ENCODE data around the gene LRP5.
"Not testable (repeated sequence)": the region's sequence is repeated elsewhere in the genome, so short reads cannot be mapped to it uniquely, and the experiment has no call there.

The LRP5 gene

DNA sequence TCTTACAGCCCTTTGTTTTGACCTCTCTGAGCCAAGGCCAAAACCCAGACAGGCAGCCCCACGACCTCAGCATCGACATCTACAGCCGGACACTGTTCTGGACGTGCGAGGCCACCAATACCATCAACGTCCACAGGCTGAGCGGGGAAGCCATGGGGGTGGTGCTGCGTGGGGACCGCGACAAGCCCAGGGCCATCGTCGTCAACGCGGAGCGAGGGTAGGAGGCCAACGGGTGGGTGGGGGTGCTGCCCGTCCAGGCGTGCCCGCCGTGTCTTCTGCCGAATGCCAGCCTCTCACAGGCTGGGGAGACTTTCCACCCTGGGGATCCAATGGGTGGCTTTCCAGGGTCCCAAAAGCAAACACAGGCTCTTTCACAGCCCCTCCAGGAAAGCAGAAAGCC, 111.1 kb downstream of the LRP5 start:
- no peak for DNase-seq (ENCODE audit: low read depth in 2 of 2)

DNA sequence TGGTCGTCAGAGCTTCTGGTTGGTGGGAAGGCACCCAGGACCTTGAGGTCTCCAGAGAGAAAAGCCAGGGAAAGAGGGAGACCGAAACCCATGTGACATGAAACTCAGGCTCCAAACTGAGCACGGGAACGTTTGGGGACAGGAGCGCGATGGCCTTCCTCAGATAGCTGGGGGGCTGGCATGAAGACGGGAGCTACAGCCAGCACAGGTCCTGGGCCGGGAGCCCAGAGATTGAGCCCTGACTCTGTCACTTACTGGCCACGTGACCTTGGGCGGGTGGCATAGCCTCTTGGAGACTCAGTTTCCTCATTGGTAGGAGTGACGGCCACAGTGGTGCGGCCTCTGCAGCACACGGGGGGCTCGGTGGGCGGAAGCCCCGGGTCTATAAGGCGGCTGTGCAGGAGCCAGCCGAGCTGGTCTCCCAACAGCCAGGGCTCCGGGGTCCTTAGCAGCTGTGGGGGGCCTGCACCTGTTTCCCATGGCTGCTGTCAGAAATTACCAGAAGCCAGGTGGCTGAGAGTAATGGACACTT, 111.8 kb downstream of the LRP5 start:
- DNase-seq (ENCODE audit: low read depth in 2 of 2): no peak

DNA sequence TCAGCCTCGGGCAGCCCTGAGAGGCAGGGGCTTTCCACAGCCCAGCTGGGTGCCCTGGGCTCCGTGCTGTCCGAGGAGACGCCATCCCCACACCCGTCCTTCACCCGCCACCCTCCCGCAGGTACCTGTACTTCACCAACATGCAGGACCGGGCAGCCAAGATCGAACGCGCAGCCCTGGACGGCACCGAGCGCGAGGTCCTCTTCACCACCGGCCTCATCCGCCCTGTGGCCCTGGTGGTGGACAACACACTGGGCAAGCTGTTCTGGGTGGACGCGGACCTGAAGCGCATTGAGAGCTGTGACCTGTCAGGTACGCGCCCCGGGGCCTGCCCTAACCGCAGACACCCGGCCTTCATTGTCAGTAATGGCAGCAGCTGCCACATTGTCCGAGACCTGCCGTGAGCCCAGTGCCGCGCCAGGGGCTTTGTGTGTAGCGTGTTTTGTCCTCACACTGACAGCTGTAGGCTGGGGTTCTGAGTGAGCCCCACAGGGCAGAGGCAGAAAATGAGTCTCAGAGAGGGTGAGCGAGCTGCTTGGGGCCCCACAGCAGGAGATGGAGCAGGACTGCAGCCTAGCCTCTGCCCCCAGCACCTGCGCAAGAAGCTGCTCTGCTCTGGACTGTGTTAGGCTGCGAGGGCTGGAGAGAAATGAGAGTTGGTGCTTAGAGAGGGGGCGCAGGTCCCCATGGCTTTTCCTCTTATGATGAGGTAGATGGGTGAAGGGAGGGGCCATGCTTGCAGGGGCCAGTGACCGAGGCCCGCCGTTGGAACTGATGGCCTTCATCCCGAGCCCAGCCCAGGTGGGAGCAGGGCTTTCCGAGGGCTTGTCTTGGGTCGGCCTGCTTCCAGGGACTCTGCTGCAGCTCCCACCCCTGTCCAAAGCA, 112.8 kb downstream of the LRP5 start:
- DNase-seq (ENCODE audit: low read depth in 2 of 2): no peak

DNA sequence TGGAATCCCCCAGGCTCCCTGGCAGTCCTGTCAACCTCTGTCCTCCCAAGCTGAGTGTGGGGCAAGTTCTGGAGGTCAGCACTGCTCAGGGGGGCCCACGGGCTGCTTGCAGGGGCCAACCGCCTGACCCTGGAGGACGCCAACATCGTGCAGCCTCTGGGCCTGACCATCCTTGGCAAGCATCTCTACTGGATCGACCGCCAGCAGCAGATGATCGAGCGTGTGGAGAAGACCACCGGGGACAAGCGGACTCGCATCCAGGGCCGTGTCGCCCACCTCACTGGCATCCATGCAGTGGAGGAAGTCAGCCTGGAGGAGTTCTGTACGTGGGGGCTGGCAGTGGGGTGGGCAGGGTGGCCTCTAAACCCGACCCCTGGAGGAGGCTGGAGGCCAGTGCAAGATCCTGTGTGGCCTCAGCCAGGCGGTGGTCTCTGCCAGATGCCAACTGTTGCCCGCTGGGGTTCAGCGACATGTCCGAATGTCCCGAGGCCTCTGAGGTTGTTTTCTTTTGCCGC, 113.5 kb downstream of the LRP5 start:
- no peak for DNase-seq (ENCODE audit: low read depth in 2 of 2)

DNA sequence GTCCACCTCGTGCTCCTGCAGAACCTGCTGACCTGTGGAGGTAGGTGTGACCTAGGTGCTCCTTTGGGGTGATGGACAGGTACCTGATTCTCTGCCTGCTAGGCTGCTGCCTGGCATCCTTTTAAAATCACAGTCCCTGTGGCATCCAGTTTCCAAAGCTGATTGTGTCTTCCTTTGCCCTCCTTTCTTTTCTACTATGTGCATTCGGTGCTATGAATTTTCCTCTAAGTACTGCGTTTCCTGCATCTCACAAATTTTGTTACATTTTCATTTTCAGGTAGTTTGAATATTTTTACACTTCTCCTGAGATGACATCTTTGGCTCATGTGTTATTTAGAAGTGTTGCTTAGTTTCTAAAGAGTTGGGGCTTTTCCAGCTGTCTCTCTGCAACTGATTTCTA, 117.3 kb downstream of the LRP5 start:
- no peak for DNase-seq (ENCODE audit: low read depth in 2 of 2)

DNA sequence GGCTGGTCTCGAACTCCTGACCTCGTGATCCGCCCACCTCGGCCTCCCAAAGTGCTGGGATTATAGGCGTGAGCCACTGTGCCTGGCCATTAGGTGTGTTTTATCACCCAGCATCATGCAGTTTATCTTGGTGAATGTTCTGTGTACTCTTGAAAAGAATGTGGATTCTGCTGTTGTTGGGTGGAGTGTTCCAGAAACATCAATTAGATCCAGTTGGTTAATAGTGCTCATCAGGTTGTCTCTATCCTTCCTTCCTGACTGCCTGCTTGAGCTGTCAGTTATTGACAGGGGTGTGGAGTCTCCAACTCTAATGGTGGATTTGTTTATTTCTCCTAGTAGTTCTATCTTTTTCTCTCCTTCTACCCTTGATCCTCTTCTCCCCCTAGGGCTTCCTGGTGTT, 118.0 kb downstream of the LRP5 start:
- DNase-seq (ENCODE audit: low read depth in 2 of 2): no peak

DNA sequence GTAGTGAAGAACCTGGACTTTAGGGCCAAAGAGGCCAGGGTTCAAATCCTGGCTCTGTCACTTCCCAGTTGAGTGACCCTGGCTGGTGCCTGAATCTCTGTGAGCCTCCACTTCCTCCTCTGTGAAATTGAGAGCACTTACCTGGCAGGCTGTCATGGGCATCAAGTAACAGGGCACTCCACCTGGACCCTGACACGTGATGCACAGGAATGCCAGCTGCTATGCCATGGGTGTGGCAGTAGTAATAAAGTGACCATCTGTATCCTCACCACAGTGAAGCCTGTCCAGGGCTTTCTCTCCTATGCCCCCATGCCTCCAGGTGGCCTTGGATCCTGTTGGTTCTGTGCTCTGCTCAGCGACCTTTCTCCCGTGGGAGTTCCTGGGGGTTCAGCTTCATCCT, 118.4 kb downstream of the LRP5 start:
- DNase-seq (ENCODE audit: low read depth in 2 of 2): no peak

DNA sequence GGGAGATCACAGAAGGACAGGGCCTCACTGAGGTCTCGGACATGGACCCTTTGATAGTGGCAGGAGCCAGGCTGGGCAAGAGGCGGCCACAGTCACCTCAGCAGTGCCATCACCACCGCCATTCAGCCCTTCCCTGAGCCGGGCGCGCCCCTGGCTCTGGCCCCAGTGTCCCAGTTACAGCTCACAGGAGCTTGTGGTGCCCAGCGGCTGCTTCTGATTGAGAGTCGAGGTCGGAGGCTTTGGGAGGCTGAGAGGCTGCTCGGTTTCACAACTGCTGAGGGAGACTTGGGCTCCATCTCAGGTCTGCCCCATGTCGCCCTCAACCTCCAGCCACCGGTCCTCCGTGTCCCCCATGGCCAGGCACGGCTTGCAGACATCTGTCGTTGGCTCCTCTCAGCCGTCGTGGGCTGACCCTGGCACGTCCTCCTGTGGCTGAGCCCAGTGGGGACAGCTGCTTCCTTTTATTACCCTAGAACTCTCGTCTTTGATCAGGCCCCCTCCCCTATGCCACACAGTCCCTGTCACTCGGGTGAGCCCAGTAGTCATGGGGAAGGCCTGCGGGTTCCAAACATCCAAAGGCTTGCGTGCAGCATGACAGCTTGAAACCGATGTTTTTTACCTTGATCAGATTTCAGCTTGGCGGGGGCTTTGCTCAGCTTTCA, 119.7 kb downstream of the LRP5 start:
- DNase-seq (ENCODE audit: low read depth in 2 of 2): no peak

DNA sequence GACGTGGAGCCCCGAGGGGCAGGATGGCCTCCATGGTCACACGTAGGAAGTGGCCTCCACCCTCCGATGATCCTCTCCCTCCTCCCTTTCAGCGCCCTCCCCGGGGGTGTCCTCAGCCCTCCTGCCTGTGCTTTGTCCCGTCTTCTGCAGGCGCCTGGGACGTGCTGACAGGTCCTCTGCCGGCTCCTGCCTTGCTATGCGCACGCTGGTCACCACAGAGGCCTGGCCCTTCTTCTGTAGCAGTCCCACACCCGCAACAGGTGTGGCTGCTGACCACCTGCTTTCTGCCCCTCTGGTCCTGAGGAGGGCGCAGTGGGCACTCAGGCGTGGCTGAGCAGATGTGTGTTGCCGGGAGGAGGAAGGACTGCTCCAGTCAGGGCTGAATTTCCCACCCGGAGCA, 120.5 kb downstream of the LRP5 start:
- no peak for DNase-seq (ENCODE audit: low read depth in 2 of 2)

DNA sequence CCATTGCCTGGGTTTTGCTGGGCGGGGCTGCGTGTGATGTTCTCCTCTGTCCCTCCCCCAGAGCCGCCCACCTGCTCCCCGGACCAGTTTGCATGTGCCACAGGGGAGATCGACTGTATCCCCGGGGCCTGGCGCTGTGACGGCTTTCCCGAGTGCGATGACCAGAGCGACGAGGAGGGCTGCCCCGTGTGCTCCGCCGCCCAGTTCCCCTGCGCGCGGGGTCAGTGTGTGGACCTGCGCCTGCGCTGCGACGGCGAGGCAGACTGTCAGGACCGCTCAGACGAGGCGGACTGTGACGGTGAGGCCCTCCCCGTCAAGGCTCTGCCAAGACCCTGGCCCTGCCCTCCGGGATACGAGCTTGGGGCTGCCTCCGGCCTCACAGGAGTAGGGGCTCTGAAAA, 121.2 kb downstream of the LRP5 start:
- no peak for DNase-seq (ENCODE audit: low read depth in 2 of 2)

DNA sequence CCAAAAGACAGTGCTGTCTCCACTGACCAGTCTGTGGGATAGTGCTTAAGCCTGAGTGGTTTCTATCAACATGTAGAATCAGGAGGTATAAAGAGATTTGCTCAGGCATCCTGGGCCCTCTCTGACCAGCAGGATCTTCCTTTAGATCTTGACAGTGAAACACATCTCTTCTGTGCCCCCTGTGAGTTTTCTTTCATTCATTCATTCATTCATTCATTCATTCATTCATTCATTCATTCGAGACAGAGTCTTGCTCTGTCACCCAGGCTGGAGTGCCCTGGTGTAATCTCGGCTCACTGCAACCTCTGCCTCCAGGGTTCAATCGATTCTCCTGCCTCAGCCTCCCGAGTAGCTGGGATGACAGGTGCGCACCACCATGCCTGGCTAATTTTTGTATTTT, 121.8 kb downstream of the LRP5 start:
- not testable (repeated sequence) for DNase-seq (ENCODE audit: low read depth in 2 of 2)

DNA sequence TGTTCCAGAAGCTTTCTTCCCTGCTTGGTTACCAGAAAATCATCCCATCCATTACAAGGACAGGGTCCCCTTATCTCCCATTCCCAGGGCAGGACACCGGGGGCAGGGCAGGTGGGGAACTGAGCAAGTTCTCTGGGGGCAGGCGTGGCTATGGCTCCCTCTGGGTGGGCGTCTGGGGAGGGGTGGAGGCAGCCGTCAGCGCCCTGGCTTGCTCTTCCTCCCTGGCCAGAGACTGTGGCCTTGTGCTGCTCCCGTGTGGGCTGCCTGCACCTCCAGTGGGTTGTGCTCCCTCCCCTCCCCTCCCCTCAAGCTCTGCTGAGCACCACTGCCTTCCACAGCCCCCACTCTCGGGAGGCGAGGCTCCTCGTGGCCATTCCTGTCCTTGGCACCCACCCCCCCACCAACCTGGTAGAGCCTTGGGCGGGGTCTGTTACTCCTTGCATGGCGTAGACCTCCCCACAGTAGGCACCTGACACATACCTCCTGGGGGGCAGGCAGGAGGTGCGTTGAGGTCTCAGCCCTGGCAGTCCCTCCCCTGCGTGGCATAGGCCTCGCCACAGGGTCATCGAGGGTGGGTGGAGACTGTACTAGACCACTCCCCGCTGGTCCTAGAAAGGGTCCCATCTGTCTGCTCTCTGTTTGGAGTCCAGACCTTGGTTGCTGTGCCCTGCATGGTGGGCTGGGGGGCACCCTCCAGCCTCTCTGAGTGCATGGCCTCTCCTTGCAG, 123.9 kb downstream of the LRP5 start:
- no peak for DNase-seq (ENCODE audit: low read depth in 2 of 2)

DNA sequence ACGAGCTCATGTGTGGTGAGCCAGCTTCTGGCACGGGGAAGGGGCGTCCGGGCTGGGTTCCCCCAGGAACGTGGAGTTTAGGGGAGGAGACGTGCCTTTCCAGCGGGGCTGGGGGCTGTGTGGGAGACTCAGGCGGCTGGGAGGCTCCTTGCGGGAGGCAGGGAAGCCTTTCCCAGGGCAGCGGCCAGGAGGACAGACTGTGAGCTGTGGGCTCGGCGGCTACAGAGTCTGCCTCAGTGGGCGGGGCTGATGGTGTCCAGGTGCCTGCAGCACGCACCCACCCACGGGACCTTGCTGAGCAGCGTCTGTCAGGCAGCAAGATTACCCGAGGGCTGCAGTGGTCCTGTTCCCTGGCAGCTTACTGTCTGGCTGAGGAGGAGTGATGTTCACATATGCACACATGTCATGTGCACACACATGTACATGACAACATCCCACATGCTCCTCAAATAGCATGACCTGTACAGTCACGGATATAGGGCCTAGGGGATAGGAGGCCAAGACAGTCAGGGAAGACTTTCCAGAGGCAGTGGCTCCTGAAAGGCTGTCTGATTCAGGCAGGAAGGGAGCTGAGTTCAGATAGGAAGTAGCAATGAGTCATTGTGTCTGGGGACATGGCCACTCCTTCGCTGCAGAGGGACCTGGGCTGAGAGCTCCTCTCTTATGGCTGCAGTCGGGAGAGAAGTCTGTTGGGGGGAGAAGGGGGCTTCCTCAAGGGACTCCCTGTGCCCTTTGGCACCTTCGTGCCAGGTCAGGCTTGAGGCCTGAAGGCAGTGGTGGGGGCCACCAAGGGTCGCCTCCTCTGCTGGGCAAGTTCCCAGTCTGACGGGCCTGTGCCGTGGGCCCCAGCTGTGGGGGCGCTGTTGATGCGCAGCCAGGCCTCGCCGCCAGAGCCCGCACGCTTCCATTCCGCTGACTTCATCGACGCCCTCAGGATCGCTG, 124.9 kb downstream of the LRP5 start:
- DNase-seq (ENCODE audit: low read depth in 2 of 2): no peak

DNA sequence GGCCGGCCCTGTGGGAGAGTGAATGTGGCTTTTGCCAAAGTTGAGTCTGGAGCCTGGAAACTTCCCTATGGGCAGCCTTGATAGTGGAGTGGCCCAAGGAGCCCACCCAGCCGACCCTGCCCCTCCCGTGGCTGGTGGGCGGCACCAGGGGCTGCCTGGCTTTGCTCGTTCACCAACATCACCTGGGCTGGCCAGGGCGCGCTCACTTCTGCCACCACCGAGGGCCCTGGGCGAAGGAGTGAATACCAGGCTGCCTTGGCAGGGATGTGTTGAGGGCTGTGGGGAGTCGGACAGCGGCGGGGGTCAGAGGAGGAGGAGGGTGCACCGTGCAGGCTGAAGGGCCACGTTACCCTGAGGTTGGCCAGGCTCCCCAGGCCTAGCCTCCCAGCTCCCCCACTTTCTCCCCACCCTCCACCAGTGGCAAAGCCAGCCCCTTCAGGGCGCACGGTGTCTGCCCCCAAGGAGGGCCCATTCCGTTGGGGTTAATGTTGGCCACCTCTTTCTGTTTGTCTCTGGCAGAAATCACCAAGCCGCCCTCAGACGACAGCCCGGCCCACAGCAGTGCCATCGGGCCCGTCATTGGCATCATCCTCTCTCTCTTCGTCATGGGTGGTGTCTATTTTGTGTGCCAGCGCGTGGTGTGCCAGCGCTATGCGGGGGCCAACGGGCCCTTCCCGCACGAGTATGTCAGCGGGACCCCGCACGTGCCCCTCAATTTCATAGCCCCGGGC, 125.7 kb downstream of the LRP5 start:
- no peak for DNase-seq (ENCODE audit: low read depth in 2 of 2)

DNA sequence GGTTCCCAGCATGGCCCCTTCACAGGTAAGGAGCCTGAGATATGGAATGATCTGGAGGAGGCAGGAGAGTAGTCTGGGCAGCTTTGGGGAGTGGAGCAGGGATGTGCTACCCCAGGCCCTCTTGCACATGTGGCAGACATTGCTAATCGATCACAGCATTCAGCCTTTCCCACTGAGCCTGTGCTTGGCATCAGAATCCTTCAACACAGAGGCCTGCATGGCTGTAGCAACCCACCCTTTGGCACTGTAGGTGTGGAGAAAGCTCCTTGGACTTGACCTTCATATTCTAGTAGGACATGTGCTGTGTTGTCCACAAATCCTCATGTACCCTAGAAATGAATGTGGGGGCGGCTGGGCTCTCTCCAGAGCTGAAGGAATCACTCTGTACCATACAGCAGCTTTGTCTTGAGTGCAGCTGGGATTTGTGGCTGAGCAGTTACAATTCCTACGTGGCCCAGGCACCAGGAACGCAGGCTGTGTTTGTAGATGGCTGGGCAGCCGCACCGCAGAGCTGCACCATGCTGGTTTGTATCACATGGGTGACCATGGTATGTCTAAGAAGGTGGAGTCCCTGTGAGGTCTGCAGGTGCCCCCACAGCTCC, 126.4 kb downstream of the LRP5 start:
- DNase-seq (ENCODE audit: low read depth in 2 of 2): no peak

DNA sequence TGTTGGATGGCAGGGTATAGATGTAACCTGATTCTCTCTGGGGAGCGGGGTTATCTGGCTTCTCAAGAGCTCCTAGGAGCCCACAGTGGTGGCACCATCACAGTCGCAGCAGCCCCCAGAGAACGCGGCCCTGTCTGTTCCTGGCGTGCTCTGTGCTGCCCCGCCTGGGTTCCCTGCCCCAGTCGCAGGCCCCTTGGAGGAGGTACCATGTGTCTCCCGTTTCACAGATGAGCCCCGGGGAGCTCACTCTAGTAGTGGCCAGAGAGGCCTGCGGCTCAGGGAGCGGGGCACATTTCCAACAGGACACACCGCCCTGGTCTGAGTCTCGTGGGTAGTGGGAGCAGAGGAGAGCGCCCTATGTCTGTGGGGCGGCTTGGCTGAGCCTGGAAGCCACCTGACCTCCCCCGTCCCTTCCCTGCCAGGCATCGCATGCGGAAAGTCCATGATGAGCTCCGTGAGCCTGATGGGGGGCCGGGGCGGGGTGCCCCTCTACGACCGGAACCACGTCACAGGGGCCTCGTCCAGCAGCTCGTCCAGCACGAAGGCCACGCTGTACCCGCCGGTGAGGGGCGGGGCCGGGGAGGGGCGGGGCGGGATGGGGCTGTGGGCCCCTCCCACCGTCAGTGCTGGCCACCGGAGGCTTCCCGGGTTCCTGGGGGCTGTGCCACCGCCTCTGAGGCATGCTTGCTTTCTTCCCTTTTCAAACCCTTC, 127.1 kb downstream of the LRP5 start:
- no peak for DNase-seq (ENCODE audit: low read depth in 2 of 2)

DNA sequence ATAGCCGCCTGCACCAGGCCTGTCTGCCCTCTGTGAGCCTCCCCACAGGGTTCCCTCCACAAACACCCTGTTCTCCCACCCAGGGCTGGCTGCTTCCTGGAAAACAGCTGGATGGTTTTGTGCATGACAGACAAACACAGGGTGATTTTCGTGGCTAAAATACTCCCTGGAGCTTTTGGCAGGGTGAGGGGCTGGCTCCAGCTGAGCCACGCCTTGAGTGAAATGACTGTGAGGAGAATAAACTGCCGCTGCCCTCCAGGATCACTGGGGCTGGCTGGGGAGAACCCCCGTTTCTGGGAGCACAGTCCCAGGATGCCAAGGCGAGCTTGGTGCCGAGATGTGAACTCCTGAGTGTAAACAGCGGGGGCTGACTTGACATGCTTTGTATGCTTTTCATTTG, 127.8 kb downstream of the LRP5 start:
- DNase-seq (ENCODE audit: low read depth in 2 of 2): no peak

DNA sequence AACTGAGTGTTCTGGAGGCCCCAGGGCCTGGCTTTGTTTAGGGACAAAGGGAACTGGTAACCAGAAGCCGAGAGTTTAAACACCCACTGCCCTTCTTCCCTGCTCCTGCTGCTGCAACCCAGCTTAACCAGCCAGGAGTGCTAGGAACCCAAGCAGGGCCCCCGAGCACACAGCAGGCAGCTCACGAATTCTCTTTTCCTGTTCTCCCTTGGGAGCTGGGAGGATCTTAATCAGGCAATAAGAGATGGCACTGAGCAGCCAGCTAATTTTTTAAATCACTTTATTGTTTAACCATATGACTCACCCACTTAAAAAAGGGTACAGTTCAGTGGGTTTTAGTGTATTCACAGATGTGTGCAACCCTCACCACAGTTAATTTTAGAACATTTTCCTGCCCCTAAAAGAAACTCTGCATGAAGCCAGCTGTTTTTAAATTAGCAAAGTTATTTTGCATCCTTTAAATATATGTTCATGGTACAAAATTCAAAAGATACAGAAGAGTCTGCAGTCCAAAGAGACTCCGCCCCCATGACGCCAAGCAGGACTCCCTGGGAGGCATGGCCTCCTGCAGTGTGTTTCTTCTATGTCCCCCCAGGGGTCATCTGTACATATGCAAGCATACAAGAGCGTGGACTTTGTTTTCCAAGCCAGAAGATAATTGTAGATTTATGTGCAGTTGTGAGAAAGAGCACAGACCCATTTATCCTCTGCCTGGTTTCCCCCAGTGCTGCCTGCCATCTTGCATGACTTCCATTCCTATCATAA, 129.3 kb downstream of the LRP5 start:
- no peak for DNase-seq (ENCODE audit: low read depth in 2 of 2)

DNA sequence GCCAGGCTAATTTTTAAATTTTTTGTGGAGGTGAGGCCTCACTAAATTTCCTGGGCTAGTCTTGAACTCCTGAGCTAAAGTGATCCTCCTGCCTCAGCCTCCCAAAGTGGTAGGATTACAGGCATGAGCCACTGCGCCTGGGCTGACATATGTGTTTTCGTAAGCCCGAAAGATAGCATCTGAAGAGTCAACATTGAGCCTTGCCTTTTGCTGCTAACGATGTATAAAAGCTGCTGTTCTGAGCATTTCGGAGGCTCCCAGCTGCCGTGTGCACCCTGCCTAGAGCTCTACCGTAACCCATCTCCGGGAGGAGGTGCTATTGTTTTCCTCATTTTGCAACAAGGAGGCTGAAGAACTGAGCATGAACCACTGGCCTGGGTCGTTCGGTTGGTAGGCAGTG, 130.0 kb downstream of the LRP5 start:
- no peak for DNase-seq (ENCODE audit: low read depth in 2 of 2)

All from stimulated activated CD8-positive, alpha-beta memory T cell treated with anti-CD3 and anti-CD28 coated beads, Interleukin-7, amount 100 ng/mL, for 1 hour (primary cell).